Stimulated activated naive CD8-positive, alpha-beta T cell treated with anti-CD3 and anti-CD28 coated beads, Interleukin-15, Interleukin-2, amounts not matched to agents 100 ng/mL and 50 ng/mL, for 24 hours (primary cell): Measurements from ENCODE around the gene CARMIL3.
"Not testable (repeated sequence)": the region's sequence is repeated elsewhere in the genome, so short reads cannot be mapped to it uniquely, and the experiment has no call there.

Experiments used
- H3K27ac Mint-ChIP-seq: one replicate; pipeline ENCODE4 v1.8.0; 2021; ENCODE audit warnings: mild to moderate bottlenecking, mixed read lengths
- H3K27me3 Mint-ChIP-seq: one replicate; pipeline ENCODE4 v1.8.0; 2021; ENCODE audit warnings: mixed read lengths
- H3K36me3 Mint-ChIP-seq: one replicate; pipeline ENCODE4 v1.8.0; 2021; ENCODE audit warnings: low read depth, mixed read lengths
- H3K4me1 Mint-ChIP-seq: one replicate; pipeline ENCODE4 v1.8.0; 2021; ENCODE audit warnings: low read depth, mixed read lengths
- H3K4me3 Mint-ChIP-seq: one replicate; pipeline ENCODE4 v1.8.0; 2021; ENCODE audit warnings: mild to moderate bottlenecking, mixed read lengths
- H3K9me3 Mint-ChIP-seq: one replicate; pipeline ENCODE4 v1.8.0; 2021; ENCODE audit warnings: mixed read lengths

Gene CARMIL3

DNA sequence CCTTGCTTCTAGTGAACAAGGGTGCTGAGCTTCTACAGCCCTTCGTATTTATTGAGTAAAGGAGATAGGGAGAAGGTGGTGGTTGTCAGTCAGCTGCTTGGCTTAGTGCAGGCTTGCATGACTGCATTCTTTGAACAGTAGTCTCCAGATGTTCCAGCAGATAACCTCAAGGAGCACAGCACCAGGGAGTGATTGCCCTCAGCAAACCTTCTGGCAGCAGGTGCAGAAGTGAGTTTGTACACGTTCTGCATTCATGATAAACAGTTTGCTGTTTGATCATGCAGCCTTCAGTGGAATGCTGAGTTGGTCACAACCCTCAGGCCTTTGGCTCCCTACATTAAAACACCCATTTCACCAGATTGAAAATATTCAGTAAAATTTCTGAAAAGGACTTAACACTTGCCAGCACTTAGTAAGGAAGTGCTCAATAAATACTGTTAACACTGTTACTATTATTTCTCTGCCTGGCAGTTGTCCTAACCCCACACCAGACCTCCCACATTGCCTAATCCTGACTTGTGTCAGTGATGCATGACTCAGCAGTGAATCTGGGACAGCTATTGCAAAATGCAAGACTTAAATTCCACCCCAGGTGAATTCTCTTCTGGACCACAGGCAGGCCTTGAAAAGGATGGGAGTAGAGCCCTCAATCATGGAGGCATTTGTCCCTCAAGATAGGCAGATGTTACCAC, 18.9 kb upstream of the CARMIL3 start:
- H3K4me1 Mint-ChIP-seq: peaks cover 9% of the 10 kb centered on the region
- H3K27me3 Mint-ChIP-seq: no peaks in the 10 kb centered on the region
- no peak overlapping the region for H3K4me3 Mint-ChIP-seq
- H3K36me3 Mint-ChIP-seq: no peaks in the 10 kb centered on the region
- H3K9me3 Mint-ChIP-seq: no peaks in the 10 kb centered on the region
- no peak overlapping the region for H3K27ac Mint-ChIP-seq

- Mint-ChIP-seq H3K4me3 (peak overlapping the region; percentile 90), H3K27ac (peak overlapping the region; percentile 16)
- H3K9me3 Mint-ChIP-seq, H3K36me3 Mint-ChIP-seq, H3K4me1 Mint-ChIP-seq, H3K27me3 Mint-ChIP-seq: not testable (repeated sequence)
Observed at GRCh38 chr14:24035769-24036168, 16.0 kb upstream of the CARMIL3 start.

DNA sequence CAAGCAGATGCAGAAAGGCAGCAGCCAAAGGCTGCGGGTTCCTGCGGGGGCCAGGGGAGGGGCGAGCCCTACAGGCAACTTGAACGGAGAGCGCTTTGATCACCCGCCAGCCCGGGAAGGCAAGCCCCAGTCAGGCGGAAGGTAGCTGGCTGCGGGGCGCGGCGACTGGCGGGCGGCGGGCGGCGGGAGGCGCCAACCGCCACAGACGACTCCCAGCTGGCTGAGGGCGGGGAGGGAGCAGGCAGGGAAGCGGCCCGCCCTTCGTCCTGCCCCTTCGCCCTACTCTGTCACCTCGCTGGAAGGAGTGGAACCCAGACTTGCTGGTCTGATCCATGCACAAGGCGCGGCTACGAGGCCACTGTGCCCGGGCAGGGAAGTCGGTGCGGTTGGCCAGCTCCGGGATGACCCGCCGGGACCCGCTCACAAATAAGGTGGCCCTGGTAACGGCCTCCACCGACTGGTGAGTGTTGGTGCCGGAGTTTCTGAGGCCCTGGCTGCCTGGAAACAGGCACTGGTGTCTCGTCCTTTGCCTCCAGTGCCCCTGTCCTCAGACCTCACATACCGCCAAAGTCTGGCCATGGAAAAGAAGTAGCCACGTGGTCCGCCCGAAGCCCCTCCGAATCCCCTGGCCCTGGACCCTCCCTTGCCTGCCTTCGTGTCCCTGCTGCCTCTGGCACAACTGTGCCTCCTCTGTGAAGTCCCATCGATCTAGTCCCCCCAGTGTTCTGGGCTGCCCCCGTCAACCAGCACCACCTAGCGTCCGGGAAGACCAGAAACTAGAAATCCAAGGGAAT, 15.4 kb upstream of the CARMIL3 start:
- peak overlapping the region; percentile 90 for H3K4me3 Mint-ChIP-seq
- no peaks in the 10 kb centered on the region for H3K9me3 Mint-ChIP-seq
- no peaks in the 10 kb centered on the region for H3K36me3 Mint-ChIP-seq
- peak overlapping the region; percentile 82 for H3K27ac Mint-ChIP-seq
- H3K4me1 Mint-ChIP-seq: peaks cover 9% of the 10 kb centered on the region
- H3K27me3 Mint-ChIP-seq: no peaks in the 10 kb centered on the region

- H3K9me3 Mint-ChIP-seq, H3K27me3 Mint-ChIP-seq, H3K4me1 Mint-ChIP-seq, H3K36me3 Mint-ChIP-seq: not testable (repeated sequence)
- Mint-ChIP-seq H3K27ac (peak overlapping the region; percentile 82), H3K4me3 (peak overlapping the region; percentile 90)
Observed at GRCh38 chr14:24036963-24037657, 14.7 kb upstream of the CARMIL3 start.

- Mint-ChIP-seq H3K27me3 (no peaks in the 10 kb centered on the region), H3K9me3 (no peaks in the 10 kb centered on the region), H3K4me1 (peaks cover 9% of the 10 kb centered on the region), H3K4me3 (no peak overlapping the region), H3K36me3 (no peaks in the 10 kb centered on the region), H3K27ac (no peak overlapping the region)
Observed at GRCh38 chr14:24037658-24038037, 14.2 kb upstream of the CARMIL3 start.

DNA sequence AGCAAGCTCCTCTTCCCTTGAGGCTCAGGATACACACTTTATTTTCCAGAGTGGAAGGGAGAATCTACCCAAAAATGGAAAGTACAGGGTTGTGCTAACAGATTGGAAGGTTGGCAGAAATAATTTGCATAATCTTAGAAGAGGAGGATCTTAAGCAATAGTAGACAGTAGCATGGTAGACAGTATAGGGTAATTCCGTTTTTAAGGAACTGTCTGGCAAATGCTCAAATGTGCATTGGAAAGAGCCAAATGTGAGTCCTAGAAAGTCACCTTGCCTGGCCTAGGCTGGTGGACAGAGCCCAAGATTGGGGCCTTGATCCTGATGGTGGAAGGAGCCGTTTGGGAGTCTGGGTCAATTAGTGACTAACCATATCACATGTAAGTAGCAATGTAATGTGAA, 13.1 kb upstream of the CARMIL3 start:
- H3K4me3 Mint-ChIP-seq: no peak overlapping the region
- peaks cover 9% of the 10 kb centered on the region for H3K4me1 Mint-ChIP-seq
- no peaks in the 10 kb centered on the region for H3K27me3 Mint-ChIP-seq
- H3K36me3 Mint-ChIP-seq: no peaks in the 10 kb centered on the region
- H3K9me3 Mint-ChIP-seq: no peaks in the 10 kb centered on the region
- no peak overlapping the region for H3K27ac Mint-ChIP-seq

- H3K27ac Mint-ChIP-seq: no peak overlapping the region
- peaks cover 20% of the 10 kb centered on the region for H3K4me1 Mint-ChIP-seq
- no peaks in the 10 kb centered on the region for H3K27me3 Mint-ChIP-seq
- no peaks in the 10 kb centered on the region for H3K9me3 Mint-ChIP-seq
- no peaks in the 10 kb centered on the region for H3K36me3 Mint-ChIP-seq
- H3K4me3 Mint-ChIP-seq: no peak overlapping the region
Observed at GRCh38 chr14:24040692-24041091, 11.1 kb upstream of the CARMIL3 start.

- Mint-ChIP-seq H3K36me3 (no peaks in the 10 kb centered on the region), H3K4me1 (peaks cover 11% of the 10 kb centered on the region), H3K4me3 (no peak overlapping the region), H3K9me3 (no peaks in the 10 kb centered on the region), H3K27me3 (peaks cover 3% of the 10 kb centered on the region), H3K27ac (no peak overlapping the region)
Observed at GRCh38 chr14:24042746-24043145, 9.1 kb upstream of the CARMIL3 start.

DNA sequence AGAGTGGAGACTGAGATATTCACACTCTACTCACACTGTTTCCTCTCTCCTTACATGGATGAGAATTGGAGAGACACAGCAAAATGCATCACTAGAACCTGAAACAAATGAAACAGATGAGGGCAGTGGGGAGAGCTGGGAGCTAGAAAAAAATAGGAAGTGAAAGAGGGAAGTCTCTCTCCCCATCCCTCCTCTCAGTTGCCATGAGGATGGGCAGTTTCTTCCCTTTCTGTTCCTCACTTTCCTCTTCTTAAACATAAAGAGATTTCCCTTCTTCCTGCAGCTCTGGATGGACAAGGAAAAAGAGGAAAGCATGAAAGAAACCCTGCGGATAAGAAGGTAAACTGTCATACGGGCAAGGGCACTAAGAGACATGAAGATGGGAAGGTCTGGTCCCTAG, 2.8 kb upstream of the CARMIL3 start:
- H3K27ac Mint-ChIP-seq, H3K4me3 Mint-ChIP-seq, H3K9me3 Mint-ChIP-seq, H3K36me3 Mint-ChIP-seq: not testable (repeated sequence)
- Mint-ChIP-seq H3K4me1 (peaks cover 40% of the 10 kb centered on the region), H3K27me3 (peaks cover 25% of the 10 kb centered on the region)

DNA sequence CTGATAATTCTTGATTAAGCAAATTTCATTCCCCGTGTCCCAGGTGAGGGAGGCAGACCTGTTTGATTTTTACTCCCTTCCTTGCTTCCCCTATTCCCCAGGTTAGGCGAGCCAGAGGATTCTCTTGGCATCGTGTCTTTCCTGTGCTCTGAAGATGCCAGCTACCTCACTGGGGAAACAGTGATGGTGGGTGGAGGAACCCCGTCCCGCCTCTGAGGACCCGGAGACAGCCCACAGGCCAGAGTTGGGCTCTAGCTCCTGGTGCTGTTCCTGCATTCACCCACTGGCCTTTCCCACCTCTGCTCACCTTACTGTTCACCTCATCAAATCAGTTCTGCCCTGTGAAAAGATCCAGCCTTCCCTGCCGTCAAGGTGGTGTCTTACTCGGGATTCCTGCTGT, 1.1 kb upstream of the CARMIL3 start:
- not testable (repeated sequence) for H3K36me3 Mint-ChIP-seq, H3K27ac Mint-ChIP-seq, H3K9me3 Mint-ChIP-seq
- peaks cover 30% of the 10 kb centered on the region for H3K4me1 Mint-ChIP-seq
- H3K4me3 Mint-ChIP-seq: peak overlapping the region; percentile 69
- peaks cover 29% of the 10 kb centered on the region for H3K27me3 Mint-ChIP-seq

DNA sequence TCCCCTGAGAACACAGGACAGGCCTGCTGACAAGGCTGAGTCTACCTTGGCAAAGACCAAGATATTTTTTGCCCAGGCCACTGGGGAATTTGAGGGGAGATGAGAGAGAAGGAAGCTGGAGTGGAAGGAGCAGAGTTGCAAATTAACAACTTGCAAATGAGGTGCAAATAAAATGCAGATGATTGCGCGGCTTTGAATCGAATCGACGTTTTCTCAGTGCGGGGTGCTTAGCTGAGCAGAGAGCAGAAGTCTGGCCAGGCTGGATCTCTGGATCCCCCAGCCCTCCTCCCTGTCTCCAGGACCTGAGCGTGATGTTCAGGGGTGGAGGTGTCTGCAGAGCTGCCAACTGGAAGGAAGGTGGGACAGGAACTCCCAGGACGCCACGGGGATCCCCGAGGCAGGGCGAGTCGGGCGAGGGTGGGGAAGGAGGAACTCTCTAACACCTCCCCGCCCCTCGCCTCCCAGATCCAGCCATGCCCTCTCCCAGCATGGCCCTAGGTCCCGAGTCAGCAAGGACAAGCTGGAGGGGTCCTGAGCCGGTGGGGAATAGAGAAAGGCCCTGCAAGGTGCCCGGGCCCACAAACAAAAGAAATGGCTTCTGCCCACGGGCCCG, 527 bp upstream of the CARMIL3 start:
- H3K9me3 Mint-ChIP-seq: no peaks in the 10 kb centered on the region
- peak overlapping the region; percentile 69 for H3K4me3 Mint-ChIP-seq
- H3K27me3 Mint-ChIP-seq: peaks cover 28% of the 10 kb centered on the region
- peak overlapping the region; percentile 22 for H3K27ac Mint-ChIP-seq
- H3K4me1 Mint-ChIP-seq: peaks cover 29% of the 10 kb centered on the region
- no peaks in the 10 kb centered on the region for H3K36me3 Mint-ChIP-seq

- Mint-ChIP-seq H3K27ac (peak overlapping the region; percentile 75), H3K27me3 (peaks cover 25% of the 10 kb centered on the region), H3K4me3 (peak overlapping the region; percentile 71), H3K36me3 (no peaks in the 10 kb centered on the region), H3K9me3 (no peaks in the 10 kb centered on the region), H3K4me1 (peaks cover 29% of the 10 kb centered on the region)
Observed at GRCh38 chr14:24052656-24053547, 1.1 kb downstream of the CARMIL3 start.

- no peak overlapping the region for H3K27ac Mint-ChIP-seq
Observed at GRCh38 chr14:24053548-24054323, 1.9 kb downstream of the CARMIL3 start.

GRCh38 chr14:24054324-24054641, 2.5 kb downstream of the CARMIL3 start:
- Mint-ChIP-seq H3K27me3 (peaks cover 25% of the 10 kb centered on the region), H3K9me3 (no peaks in the 10 kb centered on the region), H3K36me3 (no peaks in the 10 kb centered on the region), H3K4me3 (no peak overlapping the region), H3K27ac (no peak overlapping the region), H3K4me1 (peaks cover 25% of the 10 kb centered on the region)

More at GRCh38 chr14:24053548-24054323, 1.9 kb downstream of the CARMIL3 start:
- Mint-ChIP-seq H3K36me3 (no peaks in the 10 kb centered on the region), H3K27me3 (peaks cover 25% of the 10 kb centered on the region), H3K4me3 (peak overlapping the region; percentile 71), H3K9me3 (no peaks in the 10 kb centered on the region), H3K4me1 (peaks cover 29% of the 10 kb centered on the region)
